Measurements from ENCODE around the gene PACRG.

Gene PACRG

DNA sequence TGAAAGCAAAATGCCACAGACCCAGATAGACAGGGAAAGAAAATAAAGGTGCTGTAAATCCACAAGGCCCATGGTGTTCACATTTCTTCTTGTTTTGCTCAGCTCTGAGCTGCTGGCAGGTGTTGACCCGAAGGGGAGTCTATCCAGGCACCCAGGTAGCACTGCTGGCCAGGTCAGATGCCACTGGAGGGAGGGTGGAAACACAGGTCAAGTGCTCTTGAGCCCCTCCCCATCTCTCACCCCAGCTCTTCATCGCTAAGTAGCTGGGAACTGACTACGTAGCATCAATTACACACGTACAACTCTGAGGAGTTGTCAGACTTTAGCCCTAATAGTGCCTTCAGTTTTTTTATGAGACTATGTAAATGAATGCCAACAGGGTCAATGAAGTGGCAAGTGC lies 399.0 kb downstream of the PACRG start:
- Histone ChIP-seq H3K4me3 (no peak overlapping the region), H3K27ac (no peak overlapping the region)
- no peak for DNase-seq (ENCODE audit: low spot score)
- TF ChIP-seq, protein P1, sequence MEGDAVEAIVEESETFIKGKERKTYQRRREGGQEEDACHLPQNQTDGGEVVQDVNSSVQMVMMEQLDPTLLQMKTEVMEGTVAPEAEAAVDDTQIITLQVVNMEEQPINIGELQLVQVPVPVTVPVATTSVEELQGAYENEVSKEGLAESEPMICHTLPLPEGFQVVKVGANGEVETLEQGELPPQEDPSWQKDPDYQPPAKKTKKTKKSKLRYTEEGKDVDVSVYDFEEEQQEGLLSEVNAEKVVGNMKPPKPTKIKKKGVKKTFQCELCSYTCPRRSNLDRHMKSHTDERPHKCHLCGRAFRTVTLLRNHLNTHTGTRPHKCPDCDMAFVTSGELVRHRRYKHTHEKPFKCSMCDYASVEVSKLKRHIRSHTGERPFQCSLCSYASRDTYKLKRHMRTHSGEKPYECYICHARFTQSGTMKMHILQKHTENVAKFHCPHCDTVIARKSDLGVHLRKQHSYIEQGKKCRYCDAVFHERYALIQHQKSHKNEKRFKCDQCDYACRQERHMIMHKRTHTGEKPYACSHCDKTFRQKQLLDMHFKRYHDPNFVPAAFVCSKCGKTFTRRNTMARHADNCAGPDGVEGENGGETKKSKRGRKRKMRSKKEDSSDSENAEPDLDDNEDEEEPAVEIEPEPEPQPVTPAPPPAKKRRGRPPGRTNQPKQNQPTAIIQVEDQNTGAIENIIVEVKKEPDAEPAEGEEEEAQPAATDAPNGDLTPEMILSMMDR (IDR thresholded peaks at IDR 0.05), result no peak

DNA sequence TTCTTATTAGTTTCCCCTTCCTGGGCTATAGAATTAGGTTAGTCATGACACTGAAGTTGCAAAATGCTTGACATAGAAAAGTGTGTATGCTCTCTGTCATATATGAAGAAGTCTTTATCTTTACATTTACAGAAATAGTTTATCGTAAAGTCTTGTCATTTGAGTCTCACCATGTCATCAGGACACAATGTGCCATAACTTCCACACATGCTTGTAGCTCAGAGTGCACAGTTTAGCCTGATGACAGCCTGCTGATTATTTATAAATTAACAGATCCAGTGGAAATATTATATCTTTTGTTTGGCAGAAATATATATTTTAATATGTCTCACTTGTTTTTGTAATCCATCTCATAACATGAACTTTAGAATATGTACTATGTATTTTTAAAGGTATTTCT lies 399.8 kb downstream of the PACRG start:
- no peak for DNase-seq (ENCODE audit: low spot score)
- TF ChIP-seq, protein P1 (IDR thresholded peaks at IDR 0.05), result no peak
- Histone ChIP-seq H3K4me3 (no peak overlapping the region), H3K27ac (no peak overlapping the region)

DNA sequence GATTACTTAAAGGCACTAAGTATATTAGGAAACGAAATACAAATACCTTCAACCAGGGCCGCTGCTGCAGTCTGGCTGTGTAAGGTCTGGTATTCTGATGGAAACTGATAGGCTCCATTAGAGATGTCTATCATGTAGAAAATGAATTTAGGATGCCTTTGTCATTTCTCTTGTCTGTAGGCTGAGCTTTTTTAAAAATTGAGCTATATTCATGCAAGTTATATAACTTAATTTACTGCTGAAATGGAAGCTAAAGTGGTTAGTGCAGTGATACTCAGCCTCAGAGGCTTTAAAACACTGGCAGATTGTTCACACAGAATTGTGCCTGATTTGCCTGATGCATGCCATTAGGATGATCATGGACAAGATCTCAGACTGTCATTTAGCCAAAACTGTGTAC lies 400.6 kb downstream of the PACRG start:
- no peak for DNase-seq (ENCODE audit: low spot score)
- no peak overlapping the region for H3K4me3 ChIP-seq
- TF ChIP-seq, protein P1 (IDR thresholded peaks at IDR 0.05), result no peak
- H3K27ac ChIP-seq, result no peak overlapping the region

DNA sequence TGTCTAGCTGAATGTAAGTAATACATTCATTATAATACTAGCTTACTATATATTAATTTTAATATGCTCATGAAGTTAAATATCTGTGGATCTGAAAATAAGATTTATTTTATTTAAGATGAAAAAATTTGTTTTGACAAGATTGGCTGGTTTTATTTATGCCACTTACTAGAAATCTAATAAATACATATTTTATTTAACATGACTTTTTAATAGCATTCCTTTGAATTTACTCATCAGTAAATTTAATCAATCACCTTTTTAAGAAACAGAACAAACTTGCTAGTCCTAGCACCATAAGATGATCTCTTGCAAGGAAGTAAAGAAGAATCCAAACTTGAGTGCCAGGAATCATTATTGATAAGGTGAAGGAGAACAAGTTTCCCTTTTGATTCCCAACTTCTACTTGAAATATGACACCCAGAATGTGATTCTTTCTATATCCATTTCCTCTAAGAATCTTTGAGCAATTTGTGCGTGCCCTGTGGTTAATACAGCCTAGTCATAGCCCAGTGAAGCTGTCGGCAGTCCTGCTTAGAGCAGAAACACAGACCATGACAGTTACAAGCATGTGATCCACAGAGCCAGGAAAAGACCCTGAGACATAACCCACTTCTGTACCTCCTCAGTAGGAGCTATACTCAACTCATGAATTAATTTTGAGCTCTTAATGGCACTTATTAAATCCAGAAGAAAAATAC lies 404.4 kb downstream of the PACRG start:
- DNase-seq (ENCODE audit: low spot score), result no peak
- no peak overlapping the region for H3K27ac ChIP-seq
- TF ChIP-seq, protein P1 (IDR thresholded peaks at IDR 0.05), result no peak

DNA sequence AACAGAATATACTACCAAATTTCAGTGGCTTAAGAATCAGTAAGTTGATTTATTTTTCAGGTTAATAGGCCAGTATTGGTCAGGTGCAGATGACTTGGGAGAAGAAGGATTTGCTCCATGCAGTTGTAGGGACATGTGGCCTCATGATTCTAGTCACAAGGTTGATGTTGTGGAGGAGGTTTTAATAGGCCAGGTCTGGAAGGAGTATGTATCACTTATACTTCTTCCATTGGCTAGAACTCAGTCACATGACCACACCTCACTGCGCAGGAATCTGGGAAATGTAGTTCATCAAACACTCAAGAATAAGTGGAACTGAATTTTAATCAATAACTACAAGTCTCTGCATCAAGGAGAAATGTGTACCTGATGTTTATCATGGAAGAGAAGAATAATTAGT lies 405.2 kb downstream of the PACRG start:
- TF ChIP-seq, protein P1 (IDR thresholded peaks at IDR 0.05), result no peak
- DNase-seq (ENCODE audit: low spot score), result no peak
- no peak overlapping the region for H3K27ac ChIP-seq
- H3K4me3 ChIP-seq, result no peak overlapping the region

More for the DNA sequence above, 404.4 kb downstream of the PACRG start:
- H3K4me3 ChIP-seq, result no peak overlapping the region

DNA sequence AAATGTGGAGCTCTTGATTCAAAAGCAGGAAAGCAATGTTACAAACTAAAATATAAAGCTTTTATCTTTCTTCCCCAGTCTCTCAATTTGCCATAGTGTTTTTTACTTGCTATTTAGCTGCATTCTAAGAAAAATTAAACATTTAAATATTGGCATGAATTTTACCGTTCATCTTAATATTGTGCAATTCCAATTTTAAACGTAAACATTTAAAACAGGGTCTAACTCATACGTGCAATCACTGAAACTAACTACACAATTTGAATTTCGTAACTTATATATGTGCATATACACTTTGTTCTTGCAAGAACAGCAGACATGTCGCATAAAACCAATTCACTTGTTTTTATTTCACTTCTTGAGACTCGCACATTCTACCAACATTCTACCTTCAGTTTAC lies 405.9 kb downstream of the PACRG start:
- TF ChIP-seq, protein P1 (IDR thresholded peaks at IDR 0.05), result no peak
- DNase-seq (ENCODE audit: low spot score), result no peak
- H3K27ac ChIP-seq, result no peak overlapping the region
- H3K4me3 ChIP-seq, result no peak overlapping the region

DNA sequence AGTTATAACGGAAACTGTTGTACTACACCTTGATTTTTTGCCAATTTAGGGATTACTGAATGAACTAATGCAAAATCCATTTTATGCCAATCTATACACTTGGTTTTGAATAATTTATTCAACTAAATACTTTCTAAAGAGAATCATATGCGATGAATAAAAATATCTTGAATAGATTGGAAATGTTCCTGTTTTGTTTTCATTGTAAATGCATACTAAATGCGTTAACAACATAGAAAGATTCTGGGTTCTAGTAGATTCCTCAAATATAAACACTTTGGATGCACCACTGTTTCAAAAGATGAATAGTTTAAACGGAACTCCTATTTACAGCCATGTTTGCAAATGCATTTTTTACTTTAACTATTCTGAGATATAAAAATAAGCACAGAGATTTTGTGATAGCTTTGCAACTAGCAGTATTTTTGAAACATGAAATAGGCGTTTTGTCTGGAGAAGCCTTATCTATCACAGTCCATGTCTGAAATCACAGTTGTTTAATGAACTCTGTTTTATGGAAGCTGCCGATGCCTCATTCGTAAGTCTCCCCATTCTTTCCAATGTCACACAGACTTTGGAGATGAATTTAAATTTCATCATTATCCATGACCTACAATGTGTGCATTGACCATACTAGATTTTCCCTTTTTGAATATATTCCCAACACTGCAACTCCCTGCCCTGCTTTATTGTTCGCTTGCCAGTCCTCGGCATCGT lies 409.1 kb downstream of the PACRG start:
- DNase-seq (ENCODE audit: low spot score), result no peak
- TF ChIP-seq, protein P1 (IDR thresholded peaks at IDR 0.05), result no peak
- Histone ChIP-seq H3K27ac (no peak overlapping the region), H3K4me3 (no peak overlapping the region)
